Activated naive CD8-positive, alpha-beta T cell treated with anti-CD3 and anti-CD28 coated beads, Interleukin-2, amount 50 U/mL, for 16 hours (primary cell): ENCODE data around the gene YBEY.

Experiments used
- DNase-seq: peaks from one replicate; pipeline ENCODE4 v3.0.0-alpha.2; 2020; ENCODE audit warnings: low read depth, low spot score

The YBEY gene

GRCh38 chr21:46264046-46264689 is 22.0 kb upstream of the YBEY start:
- no peak for DNase-seq

DNA sequence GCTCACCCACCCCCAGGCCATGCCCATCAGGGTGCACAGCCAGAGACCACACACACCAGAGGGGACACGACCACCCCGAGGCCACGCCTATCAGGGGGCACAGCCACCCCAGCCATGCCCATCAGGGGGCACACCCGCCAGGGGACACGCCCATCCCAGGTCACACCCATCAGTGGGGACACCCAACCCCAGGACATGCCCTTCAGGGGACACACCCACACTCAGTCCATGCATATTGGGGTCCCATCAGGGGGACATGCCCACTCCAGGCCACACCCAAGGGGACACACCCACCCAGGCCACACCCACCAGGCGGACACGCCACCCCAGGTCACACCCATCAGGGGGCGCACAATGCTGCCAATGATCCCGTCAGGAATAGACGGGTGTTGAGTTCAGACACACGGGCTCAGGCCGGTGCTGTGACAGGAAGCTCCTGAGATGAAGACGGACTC is 21.4 kb upstream of the YBEY start:
- no peak for DNase-seq

- no peak for DNase-seq
Observed at GRCh38 chr21:46265736-46266525, 20.2 kb upstream of the YBEY start.

DNA sequence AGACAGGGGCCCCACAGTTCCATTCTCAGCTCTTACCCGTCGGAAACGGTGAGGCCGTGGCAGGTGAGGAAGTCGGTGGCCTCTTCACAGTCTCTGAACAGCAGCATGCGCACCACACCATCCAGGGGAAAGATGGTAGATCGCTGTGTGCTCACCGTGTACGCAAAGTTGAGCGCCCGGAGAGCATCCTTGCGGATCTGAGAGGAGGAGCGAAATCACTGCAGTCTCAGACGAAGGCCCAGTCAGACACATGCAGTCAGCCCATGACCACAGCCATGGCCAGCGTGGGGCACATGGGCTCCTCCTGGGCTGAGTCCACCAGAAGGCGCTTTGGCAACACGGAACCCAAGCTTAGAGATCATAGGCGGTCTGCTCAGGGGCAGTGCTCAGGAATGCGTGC is 19.2 kb upstream of the YBEY start:
- DNase-seq: no peak

DNA sequence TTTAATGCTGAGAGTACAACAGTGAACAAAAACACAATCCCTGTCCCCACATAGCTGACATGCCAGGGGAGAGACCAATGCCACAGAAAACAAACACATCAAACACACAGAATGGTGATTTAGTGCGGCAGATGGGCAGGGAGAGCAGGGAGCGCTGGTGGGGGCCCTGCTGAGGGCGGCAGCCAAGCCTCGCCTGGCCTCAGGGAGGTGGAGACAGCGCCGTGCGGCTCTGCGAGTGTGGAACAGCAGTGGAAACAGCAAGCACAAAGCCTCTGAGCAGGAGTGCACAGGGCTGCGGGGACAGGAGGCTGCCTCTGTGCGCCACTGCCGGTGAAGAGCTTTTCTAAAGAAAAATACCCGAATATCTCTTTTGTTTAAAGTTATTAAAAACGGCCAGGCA is 17.8 kb upstream of the YBEY start:
- no peak for DNase-seq

DNA sequence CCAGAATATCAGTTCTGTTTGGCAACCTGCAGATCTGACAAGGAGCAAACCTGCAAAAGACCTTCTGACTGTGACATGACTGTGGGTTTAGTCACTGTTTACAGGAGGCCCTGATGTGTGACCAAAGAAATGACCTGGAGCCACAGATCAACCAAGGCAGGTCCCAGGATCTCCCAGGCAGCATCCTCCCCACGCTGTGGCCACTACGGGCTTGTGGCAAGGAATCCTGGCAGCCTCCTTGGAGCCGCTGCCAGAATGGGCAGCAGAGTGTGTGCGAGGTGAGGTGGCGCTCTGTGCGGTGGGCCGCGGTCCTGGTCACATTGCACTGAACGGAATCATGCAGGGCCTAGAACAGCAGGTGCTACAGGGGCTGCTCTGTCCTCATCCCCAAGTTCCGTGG is 16.7 kb upstream of the YBEY start:
- no peak for DNase-seq

GRCh38 chr21:46273341-46273740 is 12.8 kb upstream of the YBEY start:
- no peak for DNase-seq

DNA sequence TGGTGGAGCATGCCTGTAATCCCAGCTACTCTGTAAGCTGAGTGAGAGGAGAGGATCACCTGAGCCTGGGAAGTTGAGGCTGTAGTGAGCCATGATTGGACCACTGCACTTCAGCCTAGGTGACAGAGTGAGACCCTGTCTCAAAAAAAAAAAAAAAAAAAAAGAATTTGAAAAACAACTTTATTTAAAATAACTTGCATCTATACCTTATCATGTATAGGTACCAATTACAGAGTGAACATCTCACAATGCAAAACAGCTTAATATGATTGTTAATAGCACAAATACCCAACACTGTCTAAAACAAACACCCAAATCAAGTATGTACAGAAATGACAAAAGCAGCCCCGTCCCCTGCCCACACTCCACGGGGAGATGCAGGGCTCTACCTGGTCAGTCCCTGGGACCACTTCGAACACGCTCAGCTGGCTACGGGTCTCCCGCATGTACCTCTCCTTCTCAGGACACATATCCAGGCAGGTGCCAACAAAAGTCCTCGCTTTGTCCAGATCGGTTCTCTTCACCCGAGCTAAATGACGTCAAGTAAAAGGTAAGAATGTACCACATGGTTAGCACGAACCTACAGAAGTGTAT is 11.2 kb upstream of the YBEY start:
- no peak for DNase-seq

GRCh38 chr21:46284077-46284644 is 2.0 kb upstream of the YBEY start:
- no peak for DNase-seq

DNA sequence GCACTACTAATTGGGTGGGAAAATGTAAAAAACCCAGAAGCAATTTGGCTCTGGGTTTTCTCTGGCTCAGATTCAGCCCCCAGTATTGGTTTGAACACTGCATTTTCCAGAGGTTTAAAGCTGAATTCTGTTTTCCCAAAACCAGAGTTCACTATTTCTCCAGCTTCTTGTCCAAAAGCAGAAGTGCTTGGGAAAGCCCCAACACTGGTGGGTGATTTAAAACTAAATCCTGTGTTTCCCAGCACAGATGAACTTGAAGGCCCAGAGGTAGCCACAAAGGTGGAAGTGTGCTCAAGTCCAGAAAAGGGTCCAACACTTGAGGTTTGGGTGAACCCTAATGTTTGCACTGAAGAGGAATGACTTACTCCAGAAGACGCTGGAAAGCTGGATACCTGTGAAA is 1.4 kb upstream of the YBEY start:
- DNase-seq: no peak

GRCh38 chr21:46285206-46285661 is 908 bp upstream of the YBEY start, which contains the start of gene MCM3AP:
Gene MCM3AP (minus strand): TSS chr21:46285611. CDS start chr21:46285286, 325 bp downstream.
- no peak for DNase-seq

DNA sequence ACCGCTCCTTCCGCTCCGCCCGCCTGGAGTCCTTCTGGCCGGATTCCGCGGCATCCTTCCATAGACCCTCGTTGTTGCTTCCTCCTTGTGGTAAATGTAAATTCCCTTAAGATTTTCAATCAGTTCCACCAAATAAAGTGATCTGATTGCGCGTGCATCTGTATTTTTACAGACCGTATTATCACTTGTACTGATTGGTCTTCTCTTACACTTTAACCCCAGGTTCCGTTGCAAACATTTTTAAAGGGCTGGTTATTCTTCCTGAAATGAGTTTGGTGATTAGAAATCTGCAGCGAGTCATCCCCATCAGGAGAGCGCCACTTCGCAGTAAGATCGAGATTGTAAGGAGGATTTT is 483 bp downstream of the YBEY start:
- DNase-seq: no peak

DNA sequence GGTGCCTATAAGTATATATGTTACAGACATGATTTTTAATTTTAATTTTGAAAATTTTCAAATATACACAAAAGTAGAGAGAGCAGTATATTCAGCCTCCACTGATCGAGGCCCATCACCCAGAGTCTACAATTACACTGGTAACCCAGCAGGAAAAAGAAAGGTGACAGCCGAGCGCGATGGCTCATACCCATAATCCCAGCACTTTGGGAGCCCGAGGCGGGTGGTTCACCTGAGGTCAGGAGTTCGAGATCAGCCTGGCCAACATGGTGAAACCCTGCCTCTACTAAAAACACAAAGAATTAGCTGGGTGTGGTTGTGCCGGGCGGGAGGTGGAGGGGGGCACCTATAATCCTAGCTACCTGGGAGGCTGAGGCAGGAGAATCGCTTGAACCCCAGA is 1.4 kb downstream of the YBEY start:
- DNase-seq: no peak

GRCh38 chr21:46289655-46290179 is 3.6 kb downstream of the YBEY start:
- DNase-seq: no peak

- no peak for DNase-seq
Observed at GRCh38 chr21:46291561-46291960, 5.4 kb downstream of the YBEY start.

DNA sequence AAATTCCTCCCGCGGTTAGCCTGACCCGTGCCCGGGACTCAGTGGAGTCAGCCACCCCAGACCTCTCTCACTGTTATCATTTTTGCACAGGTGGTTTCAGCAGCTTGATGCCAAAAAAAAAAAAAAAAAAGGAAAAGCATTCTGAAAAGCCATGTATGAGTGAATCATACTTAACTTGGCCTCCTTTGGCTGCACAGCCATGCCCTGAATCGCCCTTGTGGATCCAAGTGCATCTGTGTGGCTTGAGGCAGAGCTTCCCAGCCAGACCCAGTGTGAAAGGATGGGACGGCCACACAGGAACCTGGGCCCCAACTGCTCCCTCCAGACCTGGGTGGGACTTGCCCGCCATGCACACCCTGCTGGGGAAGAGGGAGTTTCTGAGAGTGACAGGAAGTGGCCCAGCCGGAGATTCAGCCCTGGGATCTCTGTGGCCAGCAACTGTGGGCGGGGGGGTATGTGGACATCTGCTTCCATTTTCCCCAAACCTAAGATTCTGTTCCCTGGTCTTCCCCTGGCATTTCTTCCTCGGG is 8.6 kb downstream of the YBEY start:
- DNase-seq: no peak

- no peak for DNase-seq
Observed at GRCh38 chr21:46295177-46295770, 9.1 kb downstream of the YBEY start.

DNA sequence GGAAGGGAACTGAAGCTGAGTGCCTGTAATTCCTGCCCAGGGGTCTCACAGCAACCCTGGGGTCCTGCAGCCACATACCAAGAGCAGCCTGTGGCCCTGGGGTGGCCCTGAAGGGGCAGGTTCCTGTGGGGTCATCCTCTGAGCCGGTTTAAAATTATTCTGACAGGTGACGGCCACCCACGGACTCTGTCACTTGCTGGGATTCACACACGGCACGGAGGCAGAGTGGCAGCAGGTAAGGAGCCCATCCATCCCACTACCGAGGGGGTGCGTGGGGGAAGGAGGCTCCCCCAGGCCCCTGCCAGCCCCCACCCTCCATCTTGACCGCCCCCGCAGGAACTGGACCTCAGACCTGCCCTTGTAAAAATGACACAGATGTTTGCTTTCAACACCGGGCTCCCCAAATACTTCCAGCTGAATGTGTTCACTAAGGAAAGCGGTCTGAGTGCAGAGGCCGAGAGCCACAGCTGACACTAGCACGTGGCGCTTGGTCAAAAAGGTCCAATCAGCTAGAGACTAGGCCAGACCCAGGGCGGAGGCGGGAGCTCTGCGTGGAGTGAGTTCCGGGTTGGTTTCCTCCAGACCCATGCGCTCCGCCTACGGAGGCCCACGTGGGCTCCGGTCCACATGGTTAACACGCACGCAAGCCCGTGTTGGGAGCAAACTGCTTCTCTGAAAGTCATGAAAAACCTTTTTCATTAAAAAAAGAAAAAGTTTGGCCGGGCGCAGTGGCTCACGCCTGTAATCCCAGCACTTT is 10.0 kb downstream of the YBEY start:
- DNase-seq: peak; percentile 29

- no peak for DNase-seq
Observed at GRCh38 chr21:46297338-46298271, 11.5 kb downstream of the YBEY start.

GRCh38 chr21:46299167-46299566 is 13.0 kb downstream of the YBEY start:
- no peak for DNase-seq
